MCF 10A (cell line): ENCODE data around the gene KIF18B. TPM values are rescaled to one million over a fixed set of nuclear protein-coding genes. Genes with fewer than 3 reads are reported as not detected.

Experiments used
- BruUV-seq: library from RNA; stranded (reverse); fragments of 400-500 nt; replicated peaks from 2 replicates; lab custom pipeline; 2021; lab: Mats Ljungman, UMichigan
- CTCF ChIA-PET: fragments of 300-600 bp; sonication (Branson Sonifier 250); formaldehyde crosslinking; extraction: SDS; loops from one replicate; lab custom pipeline; 2021; ENCODE audit warnings: antibody characterized with exemption, inconsistent platforms; lab: Yijun Ruan, JAX
- POLR2A ChIA-PET: fragments of 300-600, 350-650 bp; sonication (Branson Sonifier 250); formaldehyde crosslinking; extraction: SDS; loops from one replicate; lab custom pipeline; 2020; ENCODE audit warnings: antibody characterized with exemption, inconsistent platforms; lab: Yijun Ruan, JAX
- DNase-seq: peaks from one replicate; pipeline ENCODE4 v3.0.0-alpha.2; 2018; ENCODE audit not compliant: unreplicated experiment
- H3K27ac Mint-ChIP-seq: one replicate; pipeline ENCODE4 v1.8.0; 2022; ENCODE audit warnings: mild to moderate bottlenecking, low read depth, mixed read lengths; ENCODE audit not compliant: unreplicated experiment
- H3K27me3 Mint-ChIP-seq: one replicate; pipeline ENCODE4 v1.8.0; 2022; ENCODE audit warnings: mixed read lengths; ENCODE audit not compliant: insufficient read depth, unreplicated experiment
- H3K36me3 Mint-ChIP-seq: one replicate; pipeline ENCODE4 v1.8.0; 2022; ENCODE audit warnings: mild to moderate bottlenecking, moderate library complexity, mixed read lengths; ENCODE audit not compliant: insufficient read depth, unreplicated experiment
- H3K4me1 Mint-ChIP-seq: one replicate; pipeline ENCODE4 v1.8.0; 2022; ENCODE audit warnings: mixed read lengths; ENCODE audit not compliant: insufficient read depth, unreplicated experiment
- H3K4me3 Mint-ChIP-seq: one replicate; pipeline ENCODE4 v1.8.0; 2022; ENCODE audit warnings: mild to moderate bottlenecking, moderate library complexity, mixed read lengths; ENCODE audit not compliant: unreplicated experiment
- H3K9me3 Mint-ChIP-seq: one replicate; pipeline ENCODE4 v1.8.0; 2022; ENCODE audit warnings: mixed read lengths; ENCODE audit not compliant: unreplicated experiment
- intact Hi-C: fragments of 100-400 bp; cut with micrococcal nuclease; formaldehyde crosslinking; loops from 2 replicates; pipeline ENCODE4 v1.14.1; 2022
- total RNA-seq: library from RNA; stranded (reverse); gene quantifications from 2 replicates; pipeline ENCODE4 v1.2.3, GENCODE V29; 2022
- TF ChIP-seq, protein P1 (sequence below): fragments of 200-600 bp; IDR thresholded peaks from one replicate; pipeline ENCODE4 v1.8.0; 2022; ENCODE audit warnings: antibody characterized with exemption, mild to moderate bottlenecking; ENCODE audit not compliant: unreplicated experiment

KIF18B gene
- total RNA-seq, 1 experiment from 2014 or later: 17.5 TPM

DNA sequence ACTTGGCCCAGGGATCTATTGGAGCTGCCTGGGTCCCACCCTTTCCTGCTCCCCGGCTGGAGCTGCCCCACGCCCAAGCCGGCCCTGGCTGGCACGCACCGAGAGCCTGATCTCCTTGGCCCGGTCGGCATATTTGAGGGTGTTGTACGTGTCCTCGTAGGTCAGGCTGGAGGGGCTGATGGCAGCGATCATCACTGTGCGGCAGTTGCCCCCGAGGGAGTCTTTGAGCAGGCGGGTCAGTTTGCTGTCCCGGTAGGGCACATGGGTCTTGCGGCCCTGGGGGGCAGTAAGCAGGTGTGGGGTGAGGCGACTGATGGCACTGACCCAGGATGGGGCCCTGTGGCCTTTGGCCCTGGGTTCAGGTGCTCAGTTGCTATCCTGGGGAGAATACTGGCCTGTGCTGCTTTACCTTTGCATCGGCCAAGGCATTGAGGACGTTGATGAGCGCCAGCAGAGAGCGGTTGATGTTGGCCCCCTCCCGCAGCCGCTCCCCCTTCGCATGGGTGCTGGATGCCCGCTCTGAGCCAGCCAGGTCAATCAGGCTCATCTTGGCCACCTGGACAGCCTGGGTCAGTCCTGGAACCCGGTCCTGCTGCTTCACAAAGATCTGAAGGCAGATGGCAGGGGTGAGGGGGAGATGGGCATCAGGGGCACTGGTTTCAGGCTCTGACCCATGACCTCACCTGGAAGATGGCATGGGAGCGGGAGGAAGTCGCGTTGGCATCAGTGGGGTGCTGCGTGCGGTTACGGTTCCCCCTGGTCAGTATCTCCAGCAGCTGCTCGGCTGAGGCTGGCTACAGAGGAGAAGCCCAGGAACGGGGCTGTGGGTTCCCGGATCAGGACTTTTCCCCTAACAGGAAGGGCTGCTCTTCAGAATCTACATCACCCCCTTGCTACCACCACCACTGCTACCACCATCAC, 13.5 kb downstream of the KIF18B start:
- Mint-ChIP-seq H3K36me3 (no peaks in the 10 kb centered on the region), H3K27me3 (no peaks in the 10 kb centered on the region), H3K4me1 (no peaks in the 10 kb centered on the region), H3K27ac (peak overlapping the region; percentile 63), H3K4me3 (no peak overlapping the region), H3K9me3 (no peaks in the 10 kb centered on the region)
- ChIA-PET POLR2A (no interaction called here), CTCF (interaction anchor here (0.5 to 1.9 kb wide), 3 partner anchors 14 to 140 kb away, joined by 3 to 5 read pairs (median 3); partner anchors contain the start of gene DCAKD)
- BruUV-seq: no TSS peak
- TF ChIP-seq, protein P1, sequence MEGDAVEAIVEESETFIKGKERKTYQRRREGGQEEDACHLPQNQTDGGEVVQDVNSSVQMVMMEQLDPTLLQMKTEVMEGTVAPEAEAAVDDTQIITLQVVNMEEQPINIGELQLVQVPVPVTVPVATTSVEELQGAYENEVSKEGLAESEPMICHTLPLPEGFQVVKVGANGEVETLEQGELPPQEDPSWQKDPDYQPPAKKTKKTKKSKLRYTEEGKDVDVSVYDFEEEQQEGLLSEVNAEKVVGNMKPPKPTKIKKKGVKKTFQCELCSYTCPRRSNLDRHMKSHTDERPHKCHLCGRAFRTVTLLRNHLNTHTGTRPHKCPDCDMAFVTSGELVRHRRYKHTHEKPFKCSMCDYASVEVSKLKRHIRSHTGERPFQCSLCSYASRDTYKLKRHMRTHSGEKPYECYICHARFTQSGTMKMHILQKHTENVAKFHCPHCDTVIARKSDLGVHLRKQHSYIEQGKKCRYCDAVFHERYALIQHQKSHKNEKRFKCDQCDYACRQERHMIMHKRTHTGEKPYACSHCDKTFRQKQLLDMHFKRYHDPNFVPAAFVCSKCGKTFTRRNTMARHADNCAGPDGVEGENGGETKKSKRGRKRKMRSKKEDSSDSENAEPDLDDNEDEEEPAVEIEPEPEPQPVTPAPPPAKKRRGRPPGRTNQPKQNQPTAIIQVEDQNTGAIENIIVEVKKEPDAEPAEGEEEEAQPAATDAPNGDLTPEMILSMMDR: no peak
- no peak for DNase-seq
- intact Hi-C loops: no loop called here

- CTCF ChIA-PET: interaction anchor here (5.4 kb wide), 1 partner anchor 13 kb away, joined by 37 read pairs; no protein-coding TSS in a partner anchor
- peaks cover 6% of the 10 kb centered on the region for H3K36me3 Mint-ChIP-seq
- no peaks in the 10 kb centered on the region for H3K27me3 Mint-ChIP-seq
- POLR2A ChIA-PET: no interaction called here
- H3K27ac Mint-ChIP-seq: no peak overlapping the region
- H3K9me3 Mint-ChIP-seq: no peaks in the 10 kb centered on the region
- no peaks in the 10 kb centered on the region for H3K4me1 Mint-ChIP-seq
- H3K4me3 Mint-ChIP-seq: no peak overlapping the region
- intact Hi-C loops: no loop called here
- no peak for DNase-seq
- TF ChIP-seq, protein P1: no peak
- no TSS peak for BruUV-seq
Observed at GRCh38 chr17:44932787-44933097, 14.8 kb downstream of the KIF18B start.

GRCh38 chr17:44932096-44932786, 15.3 kb downstream of the KIF18B start:
- ChIA-PET CTCF (interaction anchor here (0.6 to 5.4 kb wide), 3 partner anchors 13 to 201 kb away, joined by 3 to 37 read pairs (median 3); no protein-coding TSS in a partner anchor), POLR2A (interaction anchor here (0.6 to 1.1 kb wide), 2 partner anchors 9 to 20 kb away, joined by 3 to 4 read pairs; no protein-coding TSS in a partner anchor)
- BruUV-seq: no TSS peak
- Mint-ChIP-seq H3K4me1 (no peaks in the 10 kb centered on the region), H3K36me3 (peaks cover 6% of the 10 kb centered on the region), H3K9me3 (no peaks in the 10 kb centered on the region), H3K4me3 (no peak overlapping the region), H3K27ac (no peak overlapping the region), H3K27me3 (no peaks in the 10 kb centered on the region)
- no peak for DNase-seq
- intact Hi-C loops: no loop called here
- TF ChIP-seq, protein P1: no peak

DNA sequence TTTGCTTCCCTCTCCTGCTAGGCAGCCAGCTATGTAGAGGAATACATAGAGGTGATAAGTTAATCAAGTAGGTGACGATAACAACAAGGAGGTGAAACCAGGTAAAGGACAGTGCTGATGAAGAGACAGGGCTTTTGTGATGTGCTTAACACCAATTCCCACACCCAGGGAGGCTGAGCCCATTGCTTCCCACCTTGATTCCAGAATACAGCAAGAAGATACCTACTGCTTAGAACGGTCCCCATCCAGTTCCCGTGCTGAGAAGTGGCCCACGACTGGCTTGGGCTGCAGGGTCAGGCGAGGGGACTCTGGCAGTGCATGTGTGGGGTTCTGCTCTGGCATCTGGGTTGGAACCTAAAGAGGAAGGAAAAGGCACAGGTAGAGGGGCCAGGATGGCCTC, 16.2 kb downstream of the KIF18B start:
- H3K36me3 Mint-ChIP-seq: peaks cover 6% of the 10 kb centered on the region
- no TSS peak for BruUV-seq

More for the DNA sequence above, 16.2 kb downstream of the KIF18B start:
- POLR2A ChIA-PET: interaction anchor here (1.1 kb wide), 1 partner anchor 9 kb away, joined by 4 read pairs; no protein-coding TSS in a partner anchor
- Mint-ChIP-seq H3K4me1 (no peaks in the 10 kb centered on the region), H3K9me3 (no peaks in the 10 kb centered on the region), H3K27me3 (no peaks in the 10 kb centered on the region), H3K4me3 (no peak overlapping the region), H3K27ac (no peak overlapping the region)
- CTCF ChIA-PET: interaction anchor here (0.6 to 5.4 kb wide), 3 partner anchors 12 to 201 kb away, joined by 3 to 37 read pairs (median 3); no protein-coding TSS in a partner anchor
- DNase-seq: no peak
- TF ChIP-seq, protein P1: no peak
- intact Hi-C loops: no loop called here
